Stimulated activated naive CD8-positive, alpha-beta T cell treated with anti-CD3 and anti-CD28 coated beads, Interleukin-15, Interleukin-2, amounts not matched to agents 100 ng/mL and 50 ng/mL, for 24 hours (primary cell): ENCODE data around the gene TRIM37.

ENCODE experiments used
- H3K27ac Mint-ChIP-seq: one replicate; pipeline ENCODE4 v1.8.0; 2021; ENCODE audit warnings: mild to moderate bottlenecking, mixed read lengths
- H3K27me3 Mint-ChIP-seq: one replicate; pipeline ENCODE4 v1.8.0; 2021; ENCODE audit warnings: mixed read lengths
- H3K36me3 Mint-ChIP-seq: one replicate; pipeline ENCODE4 v1.8.0; 2021; ENCODE audit warnings: low read depth, mixed read lengths
- H3K4me1 Mint-ChIP-seq: one replicate; pipeline ENCODE4 v1.8.0; 2021; ENCODE audit warnings: low read depth, mixed read lengths
- H3K4me3 Mint-ChIP-seq: one replicate; pipeline ENCODE4 v1.8.0; 2021; ENCODE audit warnings: mild to moderate bottlenecking, mixed read lengths
- H3K9me3 Mint-ChIP-seq: one replicate; pipeline ENCODE4 v1.8.0; 2021; ENCODE audit warnings: mixed read lengths

The TRIM37 gene

GRCh38 chr17:58999500-58999899 is 107.2 kb downstream of the TRIM37 start:
- H3K27me3 Mint-ChIP-seq, result no peaks in the 10 kb centered on the region
- no peak overlapping the region for H3K4me3 Mint-ChIP-seq
- H3K27ac Mint-ChIP-seq, result peak overlapping the region; percentile 8
- H3K36me3 Mint-ChIP-seq, result peaks cover 37% of the 10 kb centered on the region
- peaks cover 38% of the 10 kb centered on the region for H3K4me1 Mint-ChIP-seq
- no peaks in the 10 kb centered on the region for H3K9me3 Mint-ChIP-seq

DNA sequence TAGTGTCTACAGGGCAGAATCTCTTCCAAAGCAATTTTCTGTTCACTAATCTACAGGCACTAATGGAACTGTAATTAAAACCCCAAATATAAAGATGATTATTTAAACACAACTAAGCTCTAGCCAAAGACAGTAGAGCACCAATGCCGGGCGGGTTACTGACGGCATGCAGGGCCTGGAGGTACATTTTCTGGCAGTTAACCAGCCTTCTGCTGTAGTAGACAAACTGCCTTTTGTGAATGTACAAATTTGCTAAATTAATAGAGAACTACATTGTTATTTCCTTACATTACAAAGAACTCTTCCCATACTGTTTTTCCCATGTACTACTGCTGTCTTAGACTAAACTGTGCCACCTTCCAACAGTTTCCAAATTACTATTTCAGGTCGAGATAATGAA is 107.8 kb downstream of the TRIM37 start:
- peaks cover 37% of the 10 kb centered on the region for H3K36me3 Mint-ChIP-seq
- no peak overlapping the region for H3K27ac Mint-ChIP-seq
- no peaks in the 10 kb centered on the region for H3K27me3 Mint-ChIP-seq
- no peak overlapping the region for H3K4me3 Mint-ChIP-seq
- H3K9me3 Mint-ChIP-seq, result no peaks in the 10 kb centered on the region
- peaks cover 32% of the 10 kb centered on the region for H3K4me1 Mint-ChIP-seq

DNA sequence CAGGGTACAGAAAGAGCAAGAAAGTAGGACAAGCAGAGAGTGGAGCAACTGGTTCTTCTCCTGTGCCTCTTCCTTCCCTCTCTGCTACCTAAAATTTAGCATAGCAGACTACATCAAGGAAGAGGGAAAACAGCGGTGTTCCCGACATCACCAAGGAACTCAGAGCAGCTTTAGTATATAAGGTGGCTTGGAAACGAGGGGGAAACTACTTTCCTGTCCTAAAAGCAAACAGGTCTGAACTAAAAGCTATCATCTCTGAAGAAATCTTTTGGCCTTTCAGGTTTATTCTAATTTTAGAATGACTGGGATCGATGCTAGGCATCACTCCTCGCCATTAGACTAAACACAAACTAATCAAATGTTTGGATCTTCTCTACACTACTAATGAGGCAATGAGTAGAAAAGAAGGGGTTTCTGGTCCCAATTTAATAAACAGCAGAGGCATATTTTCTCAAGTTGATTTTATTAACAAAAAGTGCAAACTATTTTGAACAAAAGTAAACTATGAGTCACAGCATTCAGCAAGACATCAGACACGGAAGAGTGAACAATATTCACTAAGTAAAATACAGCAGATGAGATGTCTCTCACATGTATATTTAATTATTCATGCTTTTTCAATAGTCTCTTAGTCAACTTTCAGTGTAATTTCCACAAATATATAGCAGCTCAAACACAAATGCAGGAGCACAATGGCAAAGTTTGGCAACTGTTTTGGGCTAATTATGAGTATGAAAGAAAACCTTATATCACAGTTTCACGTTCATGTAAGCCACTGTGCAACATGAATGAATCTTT is 108.7 kb downstream of the TRIM37 start:
- Mint-ChIP-seq H3K36me3 (peaks cover 45% of the 10 kb centered on the region), H3K9me3 (no peaks in the 10 kb centered on the region), H3K4me3 (no peak overlapping the region), H3K27me3 (no peaks in the 10 kb centered on the region), H3K4me1 (peaks cover 36% of the 10 kb centered on the region), H3K27ac (no peak overlapping the region)

- peaks cover 35% of the 10 kb centered on the region for H3K4me1 Mint-ChIP-seq
- H3K27me3 Mint-ChIP-seq, result no peaks in the 10 kb centered on the region
- H3K27ac Mint-ChIP-seq, result no peak overlapping the region
- H3K4me3 Mint-ChIP-seq, result no peak overlapping the region
- no peaks in the 10 kb centered on the region for H3K9me3 Mint-ChIP-seq
- H3K36me3 Mint-ChIP-seq, result peaks cover 46% of the 10 kb centered on the region
Measured at GRCh38 chr17:58996968-58997367, 109.7 kb downstream of the TRIM37 start.

GRCh38 chr17:58995247-58995940 is 111.3 kb downstream of the TRIM37 start:
- H3K27ac Mint-ChIP-seq, result no peak overlapping the region
- peaks cover 41% of the 10 kb centered on the region for H3K36me3 Mint-ChIP-seq
- H3K4me3 Mint-ChIP-seq, result no peak overlapping the region
- H3K4me1 Mint-ChIP-seq, result peaks cover 25% of the 10 kb centered on the region
- H3K9me3 Mint-ChIP-seq, result no peaks in the 10 kb centered on the region
- no peaks in the 10 kb centered on the region for H3K27me3 Mint-ChIP-seq

DNA sequence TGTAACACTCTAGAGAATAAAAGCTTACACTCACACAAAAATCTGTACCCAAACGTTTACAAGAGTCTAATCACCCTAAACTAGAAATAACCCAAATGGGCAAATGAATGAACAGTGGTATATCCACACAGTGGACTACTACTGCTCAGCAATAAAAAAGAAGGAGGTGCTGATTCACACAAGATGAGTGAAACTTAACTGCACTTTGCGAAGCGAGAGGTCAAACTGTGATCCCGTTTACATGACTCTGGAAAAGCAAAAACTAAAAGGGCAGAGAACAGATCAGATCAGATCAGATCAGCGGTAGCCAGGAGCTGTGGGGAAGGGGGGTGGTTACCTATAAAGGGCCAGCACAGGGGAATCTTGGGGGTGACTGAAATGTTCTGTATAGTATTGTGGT is 113.4 kb downstream of the TRIM37 start:
- no peaks in the 10 kb centered on the region for H3K27me3 Mint-ChIP-seq
- no peaks in the 10 kb centered on the region for H3K9me3 Mint-ChIP-seq
- no peak overlapping the region for H3K4me3 Mint-ChIP-seq
- H3K27ac Mint-ChIP-seq, result peak overlapping the region; percentile 18
- H3K36me3 Mint-ChIP-seq, result peaks cover 33% of the 10 kb centered on the region
- H3K4me1 Mint-ChIP-seq, result peaks cover 19% of the 10 kb centered on the region

DNA sequence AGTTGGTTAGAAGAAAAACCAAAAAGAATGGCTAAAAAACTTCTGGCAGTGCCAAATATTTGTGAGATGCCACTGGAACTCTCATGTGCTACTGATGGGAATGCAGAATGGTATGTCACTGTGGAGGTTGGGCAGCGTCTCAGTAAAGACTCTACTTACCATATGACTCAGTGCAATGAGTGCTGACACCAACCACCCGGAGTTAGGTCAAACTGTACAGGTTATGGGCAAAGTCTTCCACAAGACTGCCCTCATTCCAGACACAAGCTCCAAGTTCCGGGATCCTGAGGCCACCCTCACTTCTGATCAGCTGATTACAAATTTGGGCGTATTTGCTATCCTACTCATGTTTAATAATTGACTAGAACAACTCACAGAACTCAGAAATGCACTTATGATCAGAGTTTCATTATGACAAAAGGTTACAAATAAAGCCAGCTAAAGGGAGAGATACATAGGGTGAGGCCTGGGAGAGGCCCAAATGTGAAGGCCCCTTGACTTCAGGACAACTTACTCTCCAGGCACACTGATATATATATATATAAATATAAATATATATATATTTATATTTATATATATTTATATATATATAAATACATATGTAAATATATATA is 114.9 kb downstream of the TRIM37 start:
- peaks cover 30% of the 10 kb centered on the region for H3K36me3 Mint-ChIP-seq
- peak overlapping the region; percentile 21 for H3K27ac Mint-ChIP-seq
- H3K4me3 Mint-ChIP-seq, result no peak overlapping the region

GRCh38 chr17:58989629-58990028 is 117.1 kb downstream of the TRIM37 start:
- H3K27ac Mint-ChIP-seq, result no peak overlapping the region
- peaks cover 19% of the 10 kb centered on the region for H3K4me1 Mint-ChIP-seq
- H3K9me3 Mint-ChIP-seq, result no peaks in the 10 kb centered on the region
- no peaks in the 10 kb centered on the region for H3K27me3 Mint-ChIP-seq
- H3K36me3 Mint-ChIP-seq, result peaks cover 29% of the 10 kb centered on the region
- no peak overlapping the region for H3K4me3 Mint-ChIP-seq

More for the DNA sequence above, 114.9 kb downstream of the TRIM37 start:
- Mint-ChIP-seq H3K27me3 (no peaks in the 10 kb centered on the region), H3K4me1 (peaks cover 19% of the 10 kb centered on the region), H3K9me3 (no peaks in the 10 kb centered on the region)

- Mint-ChIP-seq H3K4me1 (no peaks in the 10 kb centered on the region), H3K4me3 (no peak overlapping the region), H3K27ac (no peak overlapping the region)
Measured at GRCh38 chr17:58985971-58986370, 120.7 kb downstream of the TRIM37 start.

GRCh38 chr17:58985367-58985766 is 121.3 kb downstream of the TRIM37 start:
- H3K9me3 Mint-ChIP-seq, result no peaks in the 10 kb centered on the region
- no peak overlapping the region for H3K27ac Mint-ChIP-seq
- peaks cover 21% of the 10 kb centered on the region for H3K36me3 Mint-ChIP-seq
- no peaks in the 10 kb centered on the region for H3K27me3 Mint-ChIP-seq
- no peaks in the 10 kb centered on the region for H3K4me1 Mint-ChIP-seq
- no peak overlapping the region for H3K4me3 Mint-ChIP-seq

More at GRCh38 chr17:58985971-58986370, 120.7 kb downstream of the TRIM37 start:
- no peaks in the 10 kb centered on the region for H3K27me3 Mint-ChIP-seq
- H3K36me3 Mint-ChIP-seq, result peaks cover 21% of the 10 kb centered on the region
- no peaks in the 10 kb centered on the region for H3K9me3 Mint-ChIP-seq

DNA sequence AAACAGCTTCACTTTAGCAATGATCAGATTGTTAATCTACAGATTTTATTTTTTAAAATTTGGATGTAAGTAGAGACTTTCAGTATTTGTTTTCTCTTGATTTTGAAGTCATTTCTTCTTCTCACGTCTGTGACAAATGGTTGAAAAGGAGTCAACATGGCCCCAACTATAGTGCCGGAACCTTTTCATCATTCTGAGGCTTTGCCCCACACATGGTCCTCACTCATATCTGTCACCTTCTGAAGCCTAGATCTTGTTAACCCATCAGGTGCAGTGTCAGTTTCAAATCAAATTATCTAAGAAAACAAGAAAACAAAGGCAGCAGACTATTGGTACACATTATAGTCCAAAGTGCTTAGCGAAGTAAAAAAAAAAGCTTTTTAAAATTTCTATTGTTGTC is 124.1 kb downstream of the TRIM37 start:
- Mint-ChIP-seq H3K36me3 (peaks cover 13% of the 10 kb centered on the region), H3K27me3 (no peaks in the 10 kb centered on the region), H3K4me3 (no peak overlapping the region), H3K9me3 (no peaks in the 10 kb centered on the region), H3K4me1 (no peaks in the 10 kb centered on the region), H3K27ac (no peak overlapping the region)

- no peak overlapping the region for H3K4me3 Mint-ChIP-seq
- H3K36me3 Mint-ChIP-seq, result peaks cover 6% of the 10 kb centered on the region
- no peaks in the 10 kb centered on the region for H3K27me3 Mint-ChIP-seq
- no peaks in the 10 kb centered on the region for H3K9me3 Mint-ChIP-seq
- H3K4me1 Mint-ChIP-seq, result no peaks in the 10 kb centered on the region
- no peak overlapping the region for H3K27ac Mint-ChIP-seq
Measured at GRCh38 chr17:58980706-58981481, 125.8 kb downstream of the TRIM37 start.

GRCh38 chr17:58976541-58976940 is 130.1 kb downstream of the TRIM37 start:
- no peaks in the 10 kb centered on the region for H3K27me3 Mint-ChIP-seq
- H3K27ac Mint-ChIP-seq, result no peak overlapping the region
- H3K4me1 Mint-ChIP-seq, result no peaks in the 10 kb centered on the region
- H3K9me3 Mint-ChIP-seq, result no peaks in the 10 kb centered on the region
- no peaks in the 10 kb centered on the region for H3K36me3 Mint-ChIP-seq
- no peak overlapping the region for H3K4me3 Mint-ChIP-seq

GRCh38 chr17:58974354-58974753 is 132.3 kb downstream of the TRIM37 start:
- H3K27ac Mint-ChIP-seq, result no peak overlapping the region
- no peaks in the 10 kb centered on the region for H3K36me3 Mint-ChIP-seq
- H3K4me3 Mint-ChIP-seq, result no peak overlapping the region
- H3K4me1 Mint-ChIP-seq, result no peaks in the 10 kb centered on the region
- H3K27me3 Mint-ChIP-seq, result no peaks in the 10 kb centered on the region
- H3K9me3 Mint-ChIP-seq, result no peaks in the 10 kb centered on the region
